Mucosa of stomach (tissue), 1 donor: ENCODE results near the gene STMN3.

Experiments
- H3K27me3 ChIP-seq: one replicate; pipeline ENCODE4 v1.7.0; 2013; ENCODE audit warnings: mild to moderate bottlenecking, low read length; ENCODE audit not compliant: control insufficient read depth, insufficient read depth
- H3K36me3 ChIP-seq: one replicate; pipeline ENCODE4 v1.7.0; 2013; ENCODE audit warnings: low read length; ENCODE audit not compliant: control insufficient read depth, insufficient read depth
- H3K4me1 ChIP-seq: one replicate; pipeline ENCODE4 v1.7.0; 2013; ENCODE audit warnings: mild to moderate bottlenecking, low read length; ENCODE audit not compliant: control insufficient read depth, insufficient read depth
- H3K4me3 ChIP-seq: one replicate; pipeline ENCODE4 v1.7.0; 2013; ENCODE audit warnings: low read length
- H3K9ac ChIP-seq: one replicate; pipeline ENCODE4 v1.7.0; 2013; ENCODE audit warnings: mild to moderate bottlenecking, low read length, moderate library complexity
- H3K9me3 ChIP-seq: one replicate; pipeline ENCODE4 v1.7.0; 2013; ENCODE audit warnings: mild to moderate bottlenecking, low read length, moderate library complexity; ENCODE audit not compliant: control insufficient read depth
- donor health status: Pancreatic carcinoma.

STMN3 gene

DNA sequence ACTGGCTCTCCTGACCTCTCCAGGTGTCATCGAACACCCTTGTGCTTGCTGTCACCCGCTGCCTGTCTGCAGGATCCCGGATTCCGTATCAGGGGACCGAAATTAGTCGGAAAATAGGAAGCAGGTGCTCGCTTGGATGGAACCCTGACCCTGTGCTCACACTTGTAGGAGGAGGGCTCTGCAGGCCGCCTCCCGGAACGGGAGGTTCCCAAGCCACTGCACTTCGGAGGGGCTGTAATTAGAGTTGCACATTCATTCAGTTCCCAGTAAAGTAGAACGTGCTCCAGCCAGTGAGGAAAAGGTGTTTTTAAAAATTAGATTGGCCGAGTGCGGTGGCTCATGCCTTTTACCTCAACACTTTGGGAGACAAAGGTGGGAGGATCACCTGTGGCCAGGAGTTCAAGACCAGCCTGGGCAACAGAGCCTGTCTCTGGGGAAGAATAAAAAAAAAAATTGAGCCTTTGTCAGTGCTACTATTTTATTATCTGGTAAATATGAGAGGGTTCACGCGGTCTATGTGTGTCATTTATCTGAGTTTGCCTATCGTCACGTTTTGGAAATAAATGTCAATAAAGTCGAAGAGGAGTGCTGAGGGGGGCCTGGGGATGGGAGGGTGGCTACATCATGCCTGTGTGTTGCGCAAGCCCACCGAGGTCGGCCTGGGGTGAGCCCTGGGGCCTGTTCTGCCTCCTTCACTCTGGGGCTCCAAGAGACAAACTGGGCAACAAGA, 24.8 kb downstream of the STMN3 start:
- peaks cover 11% of the 10 kb centered on the region for H3K4me1 ChIP-seq
- H3K9ac ChIP-seq: peak overlapping the region; percentile 88
- no peaks in the 10 kb centered on the region for H3K27me3 ChIP-seq
- no peaks in the 10 kb centered on the region for H3K9me3 ChIP-seq
- H3K4me3 ChIP-seq: peak overlapping the region; percentile 80
- no peaks in the 10 kb centered on the region for H3K36me3 ChIP-seq

DNA sequence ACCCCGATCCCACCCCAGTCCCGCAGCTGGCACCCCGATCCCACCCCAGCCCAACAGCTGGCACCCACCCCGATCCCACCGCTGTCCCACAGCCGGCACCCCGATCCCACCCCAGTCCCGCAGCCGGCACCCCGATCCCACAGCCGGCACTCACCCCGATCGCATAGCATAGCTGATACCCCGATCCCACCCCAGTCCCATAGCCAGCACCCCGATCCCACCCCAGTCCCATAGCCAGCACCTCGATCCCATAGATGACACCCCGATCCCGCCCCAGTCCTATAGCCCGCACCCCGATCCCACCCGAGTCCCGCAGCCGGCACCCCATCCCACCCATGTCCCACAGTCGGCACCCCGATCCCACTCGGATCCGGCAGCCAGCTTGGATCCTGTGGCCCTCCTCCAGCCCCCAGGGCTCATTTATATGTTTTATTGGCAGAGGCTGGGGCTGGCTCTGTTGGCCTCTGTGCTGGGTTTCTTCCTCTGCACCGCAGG, 25.4 kb downstream of the STMN3 start:
- Histone ChIP-seq H3K9me3 (no peaks in the 10 kb centered on the region), H3K27me3 (no peaks in the 10 kb centered on the region), H3K4me3 (peak overlapping the region; percentile 84), H3K9ac (peak overlapping the region; percentile 88), H3K4me1 (peaks cover 11% of the 10 kb centered on the region), H3K36me3 (no peaks in the 10 kb centered on the region)

DNA sequence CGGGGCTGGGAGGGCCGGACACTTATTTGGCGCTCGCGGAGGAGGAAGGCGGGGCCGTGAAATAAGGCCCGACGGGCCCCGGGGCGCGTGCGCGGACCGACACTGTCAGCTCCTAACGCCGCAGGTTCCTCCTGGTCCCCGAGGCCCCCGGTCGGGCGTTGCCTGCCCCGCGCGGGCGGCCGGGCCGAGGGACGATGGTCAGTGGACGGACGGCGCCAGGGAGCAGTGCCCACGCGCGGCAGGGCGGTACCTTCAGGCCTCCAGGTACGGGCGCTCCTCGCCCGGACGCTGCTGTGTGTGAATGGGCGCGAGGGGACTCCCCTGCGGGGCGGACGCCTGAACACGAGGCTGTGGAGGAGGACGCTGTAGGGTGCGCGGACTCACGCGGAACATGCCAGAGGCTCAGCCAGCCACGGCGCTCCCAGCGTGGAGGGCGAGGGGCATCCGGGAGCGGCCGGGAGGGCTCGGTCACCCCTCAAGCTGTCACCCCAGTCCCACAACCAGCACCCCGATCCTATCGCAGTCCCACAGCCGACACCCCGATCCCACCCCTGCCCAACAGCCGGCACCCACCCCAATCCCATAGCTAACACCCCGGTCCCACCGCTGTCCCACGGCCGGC, 26.0 kb downstream of the STMN3 start:
- Histone ChIP-seq H3K9ac (peak overlapping the region; percentile 88), H3K9me3 (no peaks in the 10 kb centered on the region), H3K27me3 (no peaks in the 10 kb centered on the region), H3K36me3 (no peaks in the 10 kb centered on the region), H3K4me1 (peaks cover 11% of the 10 kb centered on the region), H3K4me3 (peak overlapping the region; percentile 84)

DNA sequence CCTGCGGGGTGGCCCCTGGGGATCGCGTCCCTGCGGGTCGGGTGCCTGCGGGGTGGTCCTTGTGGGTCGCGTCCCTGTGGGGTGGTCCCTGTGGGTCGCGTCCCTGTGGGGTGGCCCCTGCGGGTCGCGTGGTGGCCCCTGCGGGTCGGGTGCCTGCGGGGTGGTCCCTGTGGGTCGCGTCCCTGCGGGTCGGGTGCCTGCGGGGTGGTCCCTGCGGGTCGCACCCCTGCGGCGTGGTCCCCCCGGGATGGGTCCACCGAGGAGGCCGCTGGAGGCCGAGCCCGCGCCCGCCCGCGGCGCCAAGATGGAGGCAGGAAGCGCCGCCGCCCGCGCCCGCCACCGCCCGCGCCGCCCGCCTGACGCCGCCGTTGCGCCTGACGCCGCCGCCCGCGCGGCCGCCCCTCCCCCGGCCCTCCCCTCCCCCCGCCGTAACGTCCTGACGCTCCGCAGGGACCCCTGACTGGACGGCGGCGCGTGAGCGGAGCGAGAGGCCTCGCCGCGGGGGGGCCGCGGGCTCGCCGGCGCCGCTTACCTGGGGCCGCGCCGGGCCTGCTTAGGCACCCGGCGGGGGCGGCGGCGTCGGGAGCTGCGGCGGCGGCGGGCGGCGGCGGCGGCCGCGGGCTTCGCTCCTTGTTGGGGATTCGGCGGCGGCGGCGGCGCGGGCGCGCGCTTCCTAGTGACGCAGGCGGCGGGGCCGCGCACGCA, 26.6 kb downstream of the STMN3 start, which contains the start of gene GMEB2:
TSS of gene GMEB2 (minus strand) at position 678 of the 705 bp plus-strand sequence. CDS start 7,704 bp downstream, outside the sequence.
- H3K36me3 ChIP-seq: no peaks in the 10 kb centered on the region
- H3K9me3 ChIP-seq: no peaks in the 10 kb centered on the region
- H3K4me3 ChIP-seq: peak within 1 kb of the TSS; percentile 87
- H3K4me1 ChIP-seq: peaks cover 11% of the 10 kb centered on the region
- H3K27me3 ChIP-seq: no peaks in the 10 kb centered on the region
- peak within 1 kb of the TSS; percentile 97 for H3K9ac ChIP-seq

DNA sequence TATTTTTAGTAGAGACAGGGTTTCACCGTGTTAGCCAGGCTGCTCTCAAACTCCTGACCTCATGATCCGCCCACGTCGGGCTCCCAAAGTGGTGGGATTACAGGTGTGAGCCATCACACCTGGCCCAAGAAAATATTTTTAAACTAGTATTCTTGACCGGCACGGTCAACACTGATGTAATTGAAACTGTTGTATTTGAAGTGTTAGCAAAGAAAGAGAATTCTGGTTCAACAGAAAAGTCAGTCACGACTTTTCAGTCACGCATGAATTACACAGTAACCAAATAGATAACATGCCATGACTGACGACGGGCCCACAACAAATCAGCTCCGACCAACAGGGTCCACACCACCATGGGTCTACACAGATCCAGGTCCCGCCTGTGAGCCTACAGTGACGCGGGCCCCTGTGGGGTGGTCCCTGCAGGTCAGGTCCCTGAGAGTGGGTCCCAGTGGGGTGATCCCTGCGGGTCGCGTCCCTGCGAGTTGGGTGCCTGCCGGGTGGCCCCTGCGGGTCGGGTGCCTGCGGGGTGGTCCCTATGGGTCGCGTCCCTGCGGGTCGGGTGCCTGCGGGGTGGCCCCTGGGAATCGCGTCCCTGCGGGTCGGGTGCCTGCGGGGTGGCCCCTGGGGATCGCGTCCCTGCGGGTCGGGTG, 27.3 kb downstream of the STMN3 start:
- no peaks in the 10 kb centered on the region for H3K27me3 ChIP-seq
- peak overlapping the region; percentile 97 for H3K9ac ChIP-seq
- peak overlapping the region; percentile 87 for H3K4me3 ChIP-seq
- H3K4me1 ChIP-seq: peaks cover 11% of the 10 kb centered on the region
- H3K9me3 ChIP-seq: no peaks in the 10 kb centered on the region
- no peaks in the 10 kb centered on the region for H3K36me3 ChIP-seq

DNA sequence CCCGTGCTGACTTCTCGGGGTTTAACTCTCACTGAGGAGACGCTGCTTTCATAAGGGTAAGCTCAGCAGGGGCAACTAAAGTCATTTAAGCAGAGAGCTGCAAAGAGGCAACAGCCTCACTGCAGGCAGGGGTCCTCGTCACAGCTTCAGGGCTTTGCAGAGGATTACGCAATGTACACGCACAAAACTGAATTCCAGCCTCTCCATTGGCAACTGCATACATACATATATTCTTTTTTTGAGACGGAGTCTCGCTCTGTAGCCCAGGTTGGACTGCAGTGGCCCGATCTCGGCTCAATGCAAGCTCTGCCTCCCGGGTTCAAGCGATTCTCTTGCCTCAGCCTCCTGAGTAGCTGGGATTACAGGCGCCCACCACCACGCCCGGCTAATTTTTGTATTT, 28.7 kb downstream of the STMN3 start:
- no peaks in the 10 kb centered on the region for H3K27me3 ChIP-seq
- no peaks in the 10 kb centered on the region for H3K9me3 ChIP-seq
- no peak overlapping the region for H3K4me3 ChIP-seq
- peaks cover 11% of the 10 kb centered on the region for H3K4me1 ChIP-seq
- H3K36me3 ChIP-seq: no peaks in the 10 kb centered on the region
- no peak overlapping the region for H3K9ac ChIP-seq

DNA sequence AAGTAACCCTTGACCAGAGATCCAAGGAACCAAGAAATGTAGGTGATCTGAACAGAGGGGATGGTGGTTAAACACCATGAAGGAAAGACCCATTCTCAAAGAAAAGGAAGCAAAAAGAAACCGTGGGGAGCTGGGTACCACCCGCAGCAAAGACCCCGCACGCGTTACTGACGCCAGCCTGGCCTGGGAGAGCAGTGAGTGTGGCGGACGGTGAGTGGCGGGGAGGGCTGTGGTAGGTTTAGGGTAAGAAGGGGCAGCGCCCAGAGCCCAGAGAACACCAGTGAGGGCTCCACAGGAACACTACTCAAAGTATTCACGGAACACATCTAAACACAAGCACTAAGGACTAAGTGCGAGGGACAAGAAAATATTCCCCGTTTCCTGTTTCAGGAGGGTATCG, 30.5 kb downstream of the STMN3 start:
- H3K36me3 ChIP-seq: peaks cover 5% of the 10 kb centered on the region
- H3K9ac ChIP-seq: no peak overlapping the region
- H3K9me3 ChIP-seq: no peaks in the 10 kb centered on the region
- no peaks in the 10 kb centered on the region for H3K4me1 ChIP-seq
- H3K27me3 ChIP-seq: no peaks in the 10 kb centered on the region
- H3K4me3 ChIP-seq: no peak overlapping the region

DNA sequence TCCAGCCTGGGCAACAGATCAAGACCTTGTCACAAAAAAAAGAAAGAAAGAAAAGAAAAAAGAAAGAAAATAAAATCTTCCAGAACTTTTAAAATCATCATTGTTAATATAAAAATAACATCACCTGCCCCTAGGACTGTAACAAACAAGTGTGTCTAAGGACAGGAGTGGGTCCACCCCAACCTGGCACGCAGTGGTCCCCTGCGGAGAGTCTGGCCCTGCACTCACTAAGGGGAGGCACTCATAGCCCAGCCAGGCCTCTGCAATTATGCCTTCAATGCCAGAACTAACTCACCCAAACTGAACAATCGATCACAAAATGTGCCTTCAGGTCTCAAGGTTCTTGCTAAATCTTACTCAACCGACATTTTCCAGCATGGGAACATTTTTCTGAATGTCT, 31.1 kb downstream of the STMN3 start:
- Histone ChIP-seq H3K9me3 (no peaks in the 10 kb centered on the region), H3K27me3 (no peaks in the 10 kb centered on the region), H3K4me3 (no peak overlapping the region), H3K36me3 (peaks cover 6% of the 10 kb centered on the region), H3K9ac (no peak overlapping the region), H3K4me1 (no peaks in the 10 kb centered on the region)

DNA sequence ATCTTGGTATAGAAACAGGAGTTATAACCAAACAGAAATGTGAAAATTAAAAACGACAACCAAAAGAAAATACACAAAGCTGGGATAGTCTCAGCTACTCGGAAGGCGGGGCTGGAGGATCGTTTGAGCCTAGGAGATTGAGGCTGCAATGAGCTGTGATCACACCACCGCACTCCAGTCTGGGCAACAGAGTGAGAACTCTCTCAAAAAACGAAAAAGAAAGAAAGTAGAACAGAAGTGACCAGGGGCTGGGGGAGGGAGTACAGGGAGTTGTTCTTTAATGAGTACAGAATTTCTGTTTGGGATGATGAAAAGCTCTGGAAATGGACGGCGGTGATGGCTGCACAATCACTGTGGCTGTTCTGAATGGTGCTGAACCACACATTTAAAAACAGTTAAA, 32.2 kb downstream of the STMN3 start:
- Histone ChIP-seq H3K4me3 (no peak overlapping the region), H3K27me3 (no peaks in the 10 kb centered on the region), H3K4me1 (no peaks in the 10 kb centered on the region), H3K9ac (no peak overlapping the region), H3K36me3 (peaks cover 6% of the 10 kb centered on the region), H3K9me3 (no peaks in the 10 kb centered on the region)

DNA sequence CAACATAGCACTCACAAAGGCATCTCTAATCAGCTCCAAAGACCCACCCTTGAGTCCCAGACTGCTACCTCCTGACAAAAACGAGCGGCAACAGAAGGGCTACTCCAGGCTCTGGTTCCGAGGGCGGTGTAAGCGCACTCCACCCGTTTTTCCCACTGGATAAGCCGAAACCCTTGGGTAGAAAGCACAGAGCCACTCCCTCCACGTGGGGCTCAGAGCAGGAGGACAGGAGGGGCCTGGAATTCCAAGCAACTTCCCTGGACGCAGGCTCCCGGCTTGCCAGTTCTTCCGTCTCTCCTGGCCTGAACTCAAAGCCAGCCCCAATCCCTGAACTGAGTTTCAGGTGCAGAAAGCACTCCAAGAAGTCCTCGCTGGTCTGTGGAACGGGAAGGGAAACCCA, 33.7 kb downstream of the STMN3 start:
- no peak overlapping the region for H3K9ac ChIP-seq
- no peaks in the 10 kb centered on the region for H3K27me3 ChIP-seq
- H3K4me3 ChIP-seq: no peak overlapping the region
- H3K36me3 ChIP-seq: peaks cover 6% of the 10 kb centered on the region
- no peaks in the 10 kb centered on the region for H3K4me1 ChIP-seq
- H3K9me3 ChIP-seq: no peaks in the 10 kb centered on the region

DNA sequence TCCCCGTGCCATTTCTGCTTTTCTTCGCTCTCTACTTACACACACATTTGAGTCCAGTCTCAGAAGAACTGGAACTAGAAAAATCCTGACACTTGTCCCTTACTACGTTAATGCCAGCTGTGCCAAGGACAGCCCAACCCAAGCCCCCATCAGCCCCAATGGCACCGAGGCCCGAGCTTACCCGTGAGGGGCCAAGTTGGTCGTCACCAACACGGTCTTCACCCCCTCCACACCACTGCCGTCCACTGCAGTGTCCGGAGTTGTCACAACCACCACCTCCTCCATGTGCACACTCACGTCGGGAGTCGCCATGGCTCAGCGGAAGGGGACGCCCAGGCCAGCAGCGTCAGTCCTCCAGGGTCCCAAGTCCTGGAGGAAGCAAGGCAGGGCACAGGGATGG, 34.1 kb downstream of the STMN3 start:
- no peak overlapping the region for H3K4me3 ChIP-seq
- H3K9me3 ChIP-seq: no peaks in the 10 kb centered on the region
- H3K4me1 ChIP-seq: no peaks in the 10 kb centered on the region
- H3K9ac ChIP-seq: no peak overlapping the region
- H3K27me3 ChIP-seq: no peaks in the 10 kb centered on the region
- H3K36me3 ChIP-seq: peaks cover 6% of the 10 kb centered on the region
